ENCODE measurements around the gene SLC45A2. TPM values are rescaled to one million over a fixed set of nuclear protein-coding genes. Genes with fewer than 3 reads are reported as not detected.
A peak's percentile ranks its signal among the peaks of the same experiment; 100 is the strongest.

SLC45A2 gene
- total RNA-seq, 1 donor from 2014 or later: 1.3 TPM

DNA sequence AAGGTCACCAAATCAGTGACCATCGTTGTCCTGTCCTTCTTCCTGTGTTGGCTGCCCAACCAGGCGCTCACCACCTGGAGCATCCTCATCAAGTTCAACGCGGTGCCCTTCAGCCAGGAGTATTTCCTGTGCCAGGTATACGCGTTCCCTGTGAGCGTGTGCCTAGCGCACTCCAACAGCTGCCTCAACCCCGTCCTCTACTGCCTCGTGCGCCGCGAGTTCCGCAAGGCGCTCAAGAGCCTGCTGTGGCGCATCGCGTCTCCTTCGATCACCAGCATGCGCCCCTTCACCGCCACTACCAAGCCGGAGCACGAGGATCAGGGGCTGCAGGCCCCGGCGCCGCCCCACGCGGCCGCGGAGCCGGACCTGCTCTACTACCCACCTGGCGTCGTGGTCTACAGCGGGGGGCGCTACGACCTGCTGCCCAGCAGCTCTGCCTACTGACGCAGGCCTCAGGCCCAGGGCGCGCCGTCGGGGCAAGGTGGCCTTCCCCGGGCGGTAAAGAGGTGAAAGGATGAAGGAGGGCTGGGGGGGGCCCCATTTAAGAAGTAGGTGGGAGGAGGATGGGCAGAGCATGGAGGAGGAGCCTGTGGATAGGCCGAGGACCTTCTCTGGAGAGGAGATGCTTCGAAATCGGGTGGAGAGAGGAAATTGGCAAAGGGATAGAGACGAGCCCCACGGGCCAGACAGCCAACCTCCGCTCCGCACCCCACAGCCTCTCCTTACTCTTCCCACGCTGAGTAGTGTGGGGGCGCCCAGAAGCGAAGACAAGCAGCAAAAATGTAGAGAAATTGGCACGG lies 46.6 kb downstream of the SLC45A2 start:
- TF ChIP-seq, protein P1, sequence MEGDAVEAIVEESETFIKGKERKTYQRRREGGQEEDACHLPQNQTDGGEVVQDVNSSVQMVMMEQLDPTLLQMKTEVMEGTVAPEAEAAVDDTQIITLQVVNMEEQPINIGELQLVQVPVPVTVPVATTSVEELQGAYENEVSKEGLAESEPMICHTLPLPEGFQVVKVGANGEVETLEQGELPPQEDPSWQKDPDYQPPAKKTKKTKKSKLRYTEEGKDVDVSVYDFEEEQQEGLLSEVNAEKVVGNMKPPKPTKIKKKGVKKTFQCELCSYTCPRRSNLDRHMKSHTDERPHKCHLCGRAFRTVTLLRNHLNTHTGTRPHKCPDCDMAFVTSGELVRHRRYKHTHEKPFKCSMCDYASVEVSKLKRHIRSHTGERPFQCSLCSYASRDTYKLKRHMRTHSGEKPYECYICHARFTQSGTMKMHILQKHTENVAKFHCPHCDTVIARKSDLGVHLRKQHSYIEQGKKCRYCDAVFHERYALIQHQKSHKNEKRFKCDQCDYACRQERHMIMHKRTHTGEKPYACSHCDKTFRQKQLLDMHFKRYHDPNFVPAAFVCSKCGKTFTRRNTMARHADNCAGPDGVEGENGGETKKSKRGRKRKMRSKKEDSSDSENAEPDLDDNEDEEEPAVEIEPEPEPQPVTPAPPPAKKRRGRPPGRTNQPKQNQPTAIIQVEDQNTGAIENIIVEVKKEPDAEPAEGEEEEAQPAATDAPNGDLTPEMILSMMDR (conservative IDR thresholded peaks at IDR 0.05): no peak
- no peak overlapping the region for H3K27ac Mint-ChIP-seq (ENCODE audit: unreplicated experiment)
- no peak for DNase-seq (ENCODE audit: low read depth, low spot score)
- no peak overlapping the region for H3K4me3 Mint-ChIP-seq
- no peaks in the 10 kb centered on the region for H3K36me3 Mint-ChIP-seq (ENCODE audit: low read depth)
- peaks cover 10% of the 10 kb centered on the region for H3K4me1 Mint-ChIP-seq
- no peaks in the 10 kb centered on the region for H3K9me3 Mint-ChIP-seq
- peaks cover 67% of the 10 kb centered on the region for H3K27me3 Mint-ChIP-seq (ENCODE audit: low read depth)

DNA sequence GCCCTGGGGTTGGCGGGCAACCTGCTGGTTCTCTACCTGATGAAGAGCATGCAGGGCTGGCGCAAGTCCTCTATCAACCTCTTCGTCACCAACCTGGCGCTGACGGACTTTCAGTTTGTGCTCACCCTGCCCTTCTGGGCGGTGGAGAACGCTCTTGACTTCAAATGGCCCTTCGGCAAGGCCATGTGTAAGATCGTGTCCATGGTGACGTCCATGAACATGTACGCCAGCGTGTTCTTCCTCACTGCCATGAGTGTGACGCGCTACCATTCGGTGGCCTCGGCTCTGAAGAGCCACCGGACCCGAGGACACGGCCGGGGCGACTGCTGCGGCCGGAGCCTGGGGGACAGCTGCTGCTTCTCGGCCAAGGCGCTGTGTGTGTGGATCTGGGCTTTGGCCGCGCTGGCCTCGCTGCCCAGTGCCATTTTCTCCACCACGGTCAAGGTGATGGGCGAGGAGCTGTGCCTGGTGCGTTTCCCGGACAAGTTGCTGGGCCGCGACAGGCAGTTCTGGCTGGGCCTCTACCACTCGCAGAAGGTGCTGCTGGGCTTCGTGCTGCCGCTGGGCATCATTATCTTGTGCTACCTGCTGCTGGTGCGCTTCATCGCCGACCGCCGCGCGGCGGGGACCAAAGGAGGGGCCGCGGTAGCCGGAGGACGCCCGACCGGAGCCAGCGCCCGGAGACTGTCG lies 47.3 kb downstream of the SLC45A2 start:
- H3K27ac Mint-ChIP-seq (ENCODE audit: unreplicated experiment): no peak overlapping the region

DNA sequence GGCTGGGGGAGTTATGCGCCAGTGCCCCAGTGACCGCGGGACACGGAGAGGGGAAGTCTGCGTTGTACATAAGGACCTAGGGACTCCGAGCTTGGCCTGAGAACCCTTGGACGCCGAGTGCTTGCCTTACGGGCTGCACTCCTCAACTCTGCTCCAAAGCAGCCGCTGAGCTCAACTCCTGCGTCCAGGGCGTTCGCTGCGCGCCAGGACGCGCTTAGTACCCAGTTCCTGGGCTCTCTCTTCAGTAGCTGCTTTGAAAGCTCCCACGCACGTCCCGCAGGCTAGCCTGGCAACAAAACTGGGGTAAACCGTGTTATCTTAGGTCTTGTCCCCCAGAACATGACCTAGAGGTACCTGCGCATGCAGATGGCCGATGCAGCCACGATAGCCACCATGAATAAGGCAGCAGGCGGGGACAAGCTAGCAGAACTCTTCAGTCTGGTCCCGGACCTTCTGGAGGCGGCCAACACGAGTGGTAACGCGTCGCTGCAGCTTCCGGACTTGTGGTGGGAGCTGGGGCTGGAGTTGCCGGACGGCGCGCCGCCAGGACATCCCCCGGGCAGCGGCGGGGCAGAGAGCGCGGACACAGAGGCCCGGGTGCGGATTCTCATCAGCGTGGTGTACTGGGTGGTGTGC lies 48.0 kb downstream of the SLC45A2 start, which contains the start of gene RXFP3:
RXFP3 (plus strand) TSS at position 6 of the 636 bp plus-strand sequence; CDS start at position 361, 355 bp downstream.
- peaks cover 64% of the 10 kb centered on the region for H3K27me3 Mint-ChIP-seq (ENCODE audit: low read depth)
- DNase-seq (ENCODE audit: low read depth, low spot score): no peak
- H3K9me3 Mint-ChIP-seq: no peaks in the 10 kb centered on the region
- H3K36me3 Mint-ChIP-seq (ENCODE audit: low read depth): no peaks in the 10 kb centered on the region
- H3K4me3 Mint-ChIP-seq: peak within 1 kb of the TSS; percentile 87
- peaks cover 10% of the 10 kb centered on the region for H3K4me1 Mint-ChIP-seq
- TF ChIP-seq, protein P1 (conservative IDR thresholded peaks at IDR 0.05): no peak
- H3K27ac Mint-ChIP-seq (ENCODE audit: unreplicated experiment): no peak within 1 kb of the TSS

More for the DNA sequence above, 47.3 kb downstream of the SLC45A2 start:
- DNase-seq (ENCODE audit: low read depth, low spot score): no peak
- Mint-ChIP-seq H3K9me3 (no peaks in the 10 kb centered on the region), H3K4me1 (peaks cover 10% of the 10 kb centered on the region), H3K36me3 (ENCODE audit: low read depth) (no peaks in the 10 kb centered on the region), H3K27me3 (ENCODE audit: low read depth) (peaks cover 65% of the 10 kb centered on the region), H3K4me3 (no peak overlapping the region)
- TF ChIP-seq, protein P1 (conservative IDR thresholded peaks at IDR 0.05): no peak

DNA sequence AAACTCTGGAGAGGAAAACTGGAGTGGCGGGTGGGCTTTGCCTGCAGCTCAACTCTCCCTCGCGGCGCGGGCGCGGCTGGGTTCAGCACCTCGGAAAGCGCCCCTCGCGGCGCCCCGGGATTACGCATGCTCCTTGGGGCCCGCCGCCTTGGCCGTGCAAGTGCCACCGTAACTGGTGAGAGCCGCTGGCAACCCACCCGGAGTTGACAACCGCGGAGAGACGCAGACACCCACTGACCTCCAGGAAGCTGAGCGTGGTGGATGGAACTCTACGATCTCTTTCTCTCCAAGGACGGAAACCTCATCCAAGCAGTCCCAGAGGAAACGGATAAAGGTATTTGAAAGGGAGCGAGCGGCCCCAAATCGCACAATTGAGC lies 48.5 kb downstream of the SLC45A2 start:
- peaks cover 59% of the 10 kb centered on the region for H3K27me3 Mint-ChIP-seq (ENCODE audit: low read depth)
- no peak overlapping the region for H3K27ac Mint-ChIP-seq (ENCODE audit: unreplicated experiment)
- DNase-seq (ENCODE audit: low read depth, low spot score): peak; percentile 86
- peak overlapping the region; percentile 87 for H3K4me3 Mint-ChIP-seq
- no peaks in the 10 kb centered on the region for H3K9me3 Mint-ChIP-seq
- TF ChIP-seq, protein P1 (conservative IDR thresholded peaks at IDR 0.05): peak; percentile 53
- H3K4me1 Mint-ChIP-seq: peaks cover 10% of the 10 kb centered on the region
- H3K36me3 Mint-ChIP-seq (ENCODE audit: low read depth): no peaks in the 10 kb centered on the region

DNA sequence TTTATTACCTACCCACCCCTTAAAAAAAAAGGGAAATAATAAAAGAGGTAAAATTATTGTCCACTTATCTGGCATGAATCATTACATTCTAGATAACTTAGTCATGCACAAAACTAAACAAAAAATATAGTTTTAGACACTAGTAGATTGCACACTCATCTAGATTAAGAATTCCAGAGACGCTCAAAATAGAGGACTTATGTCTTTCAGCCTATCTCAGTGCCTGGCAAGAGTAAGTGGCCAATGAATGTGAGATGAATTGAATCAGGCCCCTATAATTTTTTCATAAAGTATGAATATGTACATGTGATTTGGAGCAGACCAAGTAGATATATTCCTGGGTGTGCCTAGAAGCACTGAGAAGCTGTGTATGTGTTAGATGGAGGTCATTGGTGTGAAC lies 50.3 kb downstream of the SLC45A2 start:
- Mint-ChIP-seq H3K27ac (ENCODE audit: unreplicated experiment) (no peak overlapping the region), H3K4me1 (peaks cover 10% of the 10 kb centered on the region), H3K4me3 (no peak overlapping the region), H3K9me3 (no peaks in the 10 kb centered on the region), H3K27me3 (ENCODE audit: low read depth) (peaks cover 42% of the 10 kb centered on the region), H3K36me3 (ENCODE audit: low read depth) (no peaks in the 10 kb centered on the region)
- no peak for DNase-seq (ENCODE audit: low read depth, low spot score)
- TF ChIP-seq, protein P1 (conservative IDR thresholded peaks at IDR 0.05): no peak

Data from neural crest cell (in vitro differentiated cells).